NCI-H526 treated with DMSO at 0.1 percent for 48 hours (cell line): ENCODE data around the gene GALNT14.

Experiments
- DNase-seq: peaks from one replicate; lab custom pipeline; 2025; lab: John Stamatoyannopoulos, UW

Gene GALNT14

DNA sequence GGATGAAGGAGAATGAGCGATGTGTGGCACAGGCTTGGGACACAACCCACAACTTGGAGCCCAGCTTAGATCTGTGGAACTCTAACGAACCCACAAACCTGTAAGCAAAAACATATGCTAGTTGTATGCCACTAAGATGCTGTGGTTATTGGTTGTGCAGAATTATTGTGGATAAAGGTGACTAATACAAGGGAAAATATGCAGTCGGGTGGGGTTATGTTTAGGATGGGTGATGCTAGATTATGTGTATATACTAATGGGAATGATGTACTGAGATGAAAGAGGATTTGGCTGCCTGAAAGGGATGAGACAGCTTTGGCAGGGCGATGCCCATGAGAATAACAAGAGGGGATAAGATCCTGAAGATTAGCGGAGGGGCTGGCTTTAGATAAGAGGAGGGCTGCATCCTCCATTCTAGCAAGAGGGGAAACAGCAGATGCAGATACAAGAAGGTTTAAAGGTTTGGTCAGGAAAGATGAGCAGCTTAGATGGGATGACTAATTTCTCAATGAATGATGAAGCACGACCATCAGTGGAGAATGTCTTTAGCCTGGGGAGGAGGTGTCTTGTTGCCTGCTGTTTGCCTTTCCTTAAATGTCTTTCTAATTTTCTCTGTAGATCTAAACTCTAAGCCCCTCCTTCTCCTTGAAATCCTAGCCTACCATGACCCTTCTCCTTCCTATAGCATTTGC is 49.6 kb downstream of the GALNT14 start:
- DNase-seq: no peak

GRCh38 chr2:31087491-31087890 is 50.7 kb downstream of the GALNT14 start:
- DNase-seq: no peak

DNA sequence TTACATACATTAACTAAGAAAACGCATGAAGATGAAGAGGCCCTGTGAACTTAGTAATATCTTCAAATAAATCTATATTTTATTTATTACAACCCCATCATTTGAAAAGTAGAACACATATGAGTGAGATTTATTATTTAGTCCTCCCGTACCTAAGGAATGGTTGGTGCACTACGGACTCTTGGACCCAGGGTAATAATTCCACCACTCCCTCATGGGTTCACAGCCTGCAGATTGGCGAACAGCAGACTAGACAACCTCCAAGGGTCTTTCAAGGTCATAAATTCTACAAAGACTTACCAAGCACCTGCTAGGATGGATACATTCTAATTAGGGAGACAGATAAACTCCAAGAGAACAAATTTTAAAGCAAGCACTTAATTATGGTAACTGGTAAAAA is 51.6 kb downstream of the GALNT14 start:
- DNase-seq: no peak

GRCh38 chr2:31083234-31083993 is 54.8 kb downstream of the GALNT14 start:
- no peak for DNase-seq

- no peak for DNase-seq
Measured at GRCh38 chr2:31082002-31082401, 56.2 kb downstream of the GALNT14 start.

GRCh38 chr2:31081492-31081891 is 56.7 kb downstream of the GALNT14 start:
- DNase-seq: no peak

DNA sequence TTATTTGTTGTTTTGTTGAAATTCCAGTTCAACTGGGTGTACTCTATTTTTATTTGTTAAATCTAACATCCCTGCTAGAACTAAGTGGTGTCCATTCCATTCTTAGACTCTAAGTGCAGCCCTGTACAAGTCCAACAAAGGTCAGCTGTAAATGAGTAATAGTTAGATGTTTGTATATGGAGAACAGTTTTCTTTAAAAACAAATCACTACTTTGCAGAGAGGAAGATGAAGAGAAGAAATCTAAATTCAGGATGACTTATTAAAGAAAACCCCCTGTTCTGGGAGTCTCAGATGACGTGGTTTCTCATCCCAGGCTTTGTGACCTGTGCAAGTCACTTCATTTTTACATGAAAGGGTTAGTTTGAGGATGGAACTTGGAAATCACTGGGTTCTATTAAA is 57.9 kb downstream of the GALNT14 start:
- DNase-seq: no peak

GRCh38 chr2:31079665-31080064 is 58.6 kb downstream of the GALNT14 start:
- no peak for DNase-seq

GRCh38 chr2:31078579-31079105 is 59.6 kb downstream of the GALNT14 start:
- DNase-seq: no peak

GRCh38 chr2:31078011-31078410 is 60.2 kb downstream of the GALNT14 start:
- no peak for DNase-seq

DNA sequence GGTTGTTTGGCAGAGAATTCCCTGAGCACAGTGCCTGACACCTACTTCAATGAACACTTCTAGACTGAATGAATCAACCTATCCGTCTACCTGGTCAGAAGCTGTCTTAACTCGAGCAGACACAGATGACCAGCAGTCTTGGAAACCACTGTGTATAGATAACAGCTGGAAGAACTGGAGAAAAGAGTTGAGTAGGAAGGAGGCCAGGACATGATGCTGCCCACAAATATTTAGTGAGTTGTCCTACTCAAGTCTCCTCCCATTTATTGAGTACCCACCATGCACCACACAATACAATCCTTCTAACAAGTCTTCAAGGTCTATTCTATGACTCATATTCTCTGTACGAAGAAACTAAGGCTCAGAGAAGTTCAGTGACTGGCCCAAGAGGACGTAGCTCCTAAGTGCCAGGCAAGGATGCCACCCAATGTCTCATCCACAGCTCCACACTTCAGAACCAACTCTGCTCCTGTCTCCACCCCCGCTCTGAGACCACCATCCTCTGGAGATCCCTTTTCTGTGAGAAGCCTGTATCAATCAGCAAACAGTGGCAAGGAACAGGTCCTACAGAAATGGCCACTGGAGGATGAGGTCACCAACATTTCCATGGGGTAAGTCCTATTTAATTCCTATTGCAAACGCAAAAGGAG is 62.2 kb downstream of the GALNT14 start:
- no peak for DNase-seq

DNA sequence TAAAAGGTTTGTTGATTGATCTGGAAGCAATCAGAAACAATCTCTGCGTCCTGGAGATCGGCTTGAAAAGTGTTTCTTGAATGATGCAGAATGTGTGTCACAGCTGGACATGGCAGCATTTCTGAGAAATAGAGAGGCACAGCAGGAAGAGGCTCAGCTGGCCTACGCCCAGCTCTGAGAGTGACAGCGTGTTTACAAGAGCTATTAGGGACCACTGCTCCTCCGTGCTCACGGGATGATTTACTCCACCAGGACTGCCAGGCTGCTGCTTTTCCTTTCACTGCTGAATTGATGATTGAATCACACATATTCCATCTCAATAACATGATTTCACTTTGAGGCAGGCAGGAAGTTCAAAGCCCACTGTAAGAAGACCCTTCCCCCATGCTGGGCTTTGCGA is 62.8 kb downstream of the GALNT14 start:
- DNase-seq: no peak

- no peak for DNase-seq
Measured at GRCh38 chr2:31071741-31072140, 66.5 kb downstream of the GALNT14 start.

DNA sequence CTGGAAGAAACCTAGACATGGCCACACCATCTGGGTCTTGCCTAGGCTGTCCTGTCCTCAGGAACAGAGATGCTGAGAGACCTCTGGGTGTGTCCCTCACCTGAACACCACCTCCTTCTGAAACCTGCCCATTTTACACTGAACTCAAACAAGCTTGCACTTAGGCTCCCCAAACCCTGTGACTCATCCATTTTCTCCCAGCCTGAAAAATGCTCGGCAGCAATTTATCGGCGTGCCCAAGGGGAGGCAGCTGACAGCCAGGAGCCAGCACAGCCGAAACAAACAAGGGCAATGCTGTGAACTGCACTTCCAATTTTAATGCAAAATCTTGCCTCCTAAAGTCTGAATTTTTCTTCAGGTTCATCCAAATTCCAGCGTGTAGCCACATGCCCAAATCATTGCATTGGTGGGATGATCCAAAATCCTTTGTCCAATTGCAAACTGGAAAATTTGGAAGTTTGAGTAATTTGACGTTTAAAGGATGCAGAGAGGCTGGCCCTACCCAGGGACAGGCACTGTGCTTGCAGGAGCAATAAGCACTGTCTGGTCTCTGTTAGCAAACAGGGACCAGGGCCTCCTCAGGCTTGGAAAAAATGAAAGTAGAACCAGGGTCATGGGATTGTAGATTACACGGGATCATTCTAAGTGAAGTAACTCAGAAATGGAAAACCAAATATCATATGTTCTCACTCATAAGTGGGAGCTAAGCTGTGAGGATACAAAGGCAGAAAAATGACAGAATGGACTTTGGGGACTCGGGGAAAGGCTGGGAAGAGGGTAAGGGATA is 67.7 kb downstream of the GALNT14 start:
- no peak for DNase-seq

- DNase-seq: no peak
Measured at GRCh38 chr2:31069643-31070325, 68.5 kb downstream of the GALNT14 start.

DNA sequence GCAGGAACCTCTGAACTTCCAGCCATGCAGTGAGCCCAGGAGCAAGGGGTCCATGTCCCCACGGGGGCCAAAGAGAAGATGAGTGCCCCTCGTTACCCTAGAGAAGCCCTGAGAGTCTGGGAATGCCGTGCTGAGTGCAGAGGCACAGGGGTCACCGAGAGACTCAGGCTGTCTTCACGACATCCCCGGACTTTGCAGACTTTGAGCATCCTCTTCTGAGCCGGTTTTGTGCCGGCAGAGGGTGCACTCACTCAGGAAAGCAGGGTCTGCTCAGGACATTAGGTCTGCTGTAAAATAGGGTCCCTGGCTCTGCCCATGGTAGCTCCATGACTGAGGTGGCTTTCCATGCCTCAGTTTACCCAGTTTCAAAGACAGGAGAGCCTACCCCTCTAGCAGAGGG is 71.0 kb downstream of the GALNT14 start:
- no peak for DNase-seq

DNA sequence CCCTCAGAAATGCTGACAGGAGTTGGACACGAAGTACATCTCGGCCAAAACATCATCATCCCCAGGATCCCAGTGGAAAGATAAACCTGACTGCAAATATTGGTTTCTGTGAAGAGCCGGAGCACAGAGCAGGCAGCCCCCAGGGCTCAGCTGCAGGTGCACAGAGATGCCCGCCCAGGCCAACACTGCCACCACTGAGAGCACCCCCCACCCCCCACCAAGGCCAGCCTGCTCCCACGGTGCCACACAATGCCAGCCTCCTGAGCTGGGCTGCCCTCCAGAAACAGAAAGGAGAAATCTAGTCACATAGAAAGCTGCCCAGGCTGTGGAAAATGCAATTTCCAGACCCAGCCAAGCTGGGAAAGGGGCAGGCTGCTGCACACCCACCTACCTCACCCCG is 71.7 kb downstream of the GALNT14 start:
- DNase-seq: no peak

DNA sequence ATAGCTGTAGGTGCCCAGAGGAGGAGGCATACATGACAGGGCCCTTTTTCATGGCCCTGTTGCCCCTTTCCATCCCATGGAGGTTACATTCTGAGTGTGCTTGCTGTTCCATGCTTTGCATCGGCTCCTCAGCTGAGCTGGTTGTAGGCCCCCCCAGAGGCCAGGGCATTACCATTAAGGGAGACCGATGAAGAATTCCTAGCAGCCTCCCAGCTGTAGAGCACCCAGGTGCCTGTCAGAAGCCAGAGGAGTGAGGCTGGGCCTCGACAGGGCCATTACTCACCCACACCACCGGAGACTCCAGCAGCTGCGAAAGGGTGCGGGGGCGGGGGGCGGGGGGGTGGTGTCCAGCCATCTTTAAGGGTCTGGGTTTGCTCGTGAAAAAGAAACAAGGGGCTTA is 72.2 kb downstream of the GALNT14 start:
- no peak for DNase-seq

- DNase-seq: no peak
Measured at GRCh38 chr2:31065356-31065755, 72.9 kb downstream of the GALNT14 start.

GRCh38 chr2:31060397-31060796 is 77.8 kb downstream of the GALNT14 start:
- DNase-seq: no peak
